GM23248 (cell line): ENCODE measurements around the gene NR2F2.

ENCODE experiments used
- EZH2 ChIP-seq: fragments of 200-600 bp; sonication (generic); IDR thresholded peaks from 2 replicates; pipeline ENCODE4 v1.6.1; 2018; ENCODE audit warnings: antibody characterized with exemption, mild to moderate bottlenecking; ENCODE audit not compliant: insufficient read depth, poor library complexity, severe bottlenecking
- EZH2phosphoT487 ChIP-seq: fragments of 200-600 bp; sonication (generic); IDR thresholded peaks from 2 replicates; pipeline ENCODE4 v1.6.1; 2018; ENCODE audit warnings: antibody characterized with exemption, moderate library complexity, mild to moderate bottlenecking, low read depth; ENCODE audit not compliant: insufficient read depth

GRCh38 chr15:96331945-96332636 is 1.6 kb downstream of the NR2F2 start:
- TF ChIP-seq EZH2 = no peak
- no peak for TF ChIP-seq EZH2phosphoT487
